Nephron (organoid): ENCODE results near the gene TAF3.
A peak's percentile ranks its signal among the peaks of the same experiment; 100 is the strongest.
"Not testable (repeated sequence)": the region's sequence is repeated elsewhere in the genome, so short reads cannot be mapped to it uniquely, and the experiment has no call there.

Experiments used
- H3K27ac Mint-ChIP-seq, 3 experiments: 2 replicates each; pipeline ENCODE4 v1.8.0; 2020; ENCODE audit warnings: mixed read lengths in 3 of 3, mild to moderate bottlenecking in 2 of 3, moderate library complexity in 1 of 3
- H3K27me3 Mint-ChIP-seq: 2 replicates; pipeline ENCODE4 v1.8.0; 2021; ENCODE audit warnings: low read depth, mild to moderate bottlenecking, moderate library complexity, mixed read lengths
- H3K36me3 Mint-ChIP-seq: 2 replicates; pipeline ENCODE4 v1.8.0; 2020; ENCODE audit warnings: low read depth, mixed read lengths
- H3K4me1 Mint-ChIP-seq: 2 replicates; pipeline ENCODE4 v1.8.0; 2020; ENCODE audit warnings: mixed read lengths
- H3K4me3 Mint-ChIP-seq, 3 experiments: 2 replicates each; pipeline ENCODE4 v1.8.0; 2020; ENCODE audit warnings: mild to moderate bottlenecking in 3 of 3, mixed read lengths in 3 of 3, moderate library complexity in 2 of 3
- H3K9me3 Mint-ChIP-seq: 2 replicates; pipeline ENCODE4 v1.8.0; 2020; ENCODE audit warnings: mixed read lengths
- TF ChIP-seq, protein P1 (sequence below), 3 experiments: fragments of 200-600 bp; sonication (generic); IDR thresholded peaks; one replicate each; pipeline ENCODE4 v1.5.0; 2021; ENCODE audit warnings: antibody characterized with exemption in 3 of 3; ENCODE audit not compliant: unreplicated experiment in 3 of 3

The TAF3 gene

DNA sequence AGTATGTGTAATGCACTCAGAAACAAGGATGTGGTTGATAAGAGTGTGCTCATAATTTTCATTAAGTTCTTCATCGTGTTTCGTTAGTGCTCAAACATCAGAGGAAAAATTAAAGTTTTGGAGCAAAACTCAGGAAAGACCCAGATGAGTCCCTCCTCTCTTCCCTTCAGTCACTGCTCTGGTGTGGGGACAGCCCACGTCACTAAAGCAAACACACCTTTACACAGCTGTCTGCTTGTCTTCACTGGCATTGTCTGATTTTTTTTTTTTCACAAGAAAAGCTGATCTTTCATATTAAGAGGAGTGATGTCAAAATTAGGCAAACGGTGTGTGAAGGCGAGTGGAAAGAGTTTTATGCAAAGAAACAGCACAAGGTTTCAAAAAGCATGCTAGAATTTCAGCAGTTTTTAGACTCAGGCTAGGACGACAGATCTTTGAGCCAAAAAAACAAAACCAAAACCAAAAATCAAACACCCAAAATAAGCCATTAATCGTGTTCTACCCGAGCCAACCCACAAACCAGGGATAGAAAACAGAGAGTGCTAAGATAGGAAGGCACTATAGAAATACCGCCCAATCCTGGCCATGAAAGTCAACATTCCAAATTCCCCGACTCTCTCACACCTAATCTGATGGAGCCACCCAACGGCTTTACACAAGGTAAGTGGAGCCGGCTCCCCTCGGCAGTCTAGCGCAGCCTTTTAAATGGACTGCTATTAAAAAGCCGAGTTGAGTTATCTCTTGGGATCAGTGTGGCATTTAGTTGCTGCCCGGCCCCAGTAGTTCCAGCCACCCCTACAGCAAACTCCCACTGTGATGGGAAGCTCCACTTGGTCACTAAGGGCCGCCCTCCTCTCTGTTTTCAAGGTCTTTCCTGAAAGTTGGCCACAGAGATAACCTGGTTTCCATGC lies 208.3 kb downstream of the TAF3 start:
- TF ChIP-seq, protein P1, sequence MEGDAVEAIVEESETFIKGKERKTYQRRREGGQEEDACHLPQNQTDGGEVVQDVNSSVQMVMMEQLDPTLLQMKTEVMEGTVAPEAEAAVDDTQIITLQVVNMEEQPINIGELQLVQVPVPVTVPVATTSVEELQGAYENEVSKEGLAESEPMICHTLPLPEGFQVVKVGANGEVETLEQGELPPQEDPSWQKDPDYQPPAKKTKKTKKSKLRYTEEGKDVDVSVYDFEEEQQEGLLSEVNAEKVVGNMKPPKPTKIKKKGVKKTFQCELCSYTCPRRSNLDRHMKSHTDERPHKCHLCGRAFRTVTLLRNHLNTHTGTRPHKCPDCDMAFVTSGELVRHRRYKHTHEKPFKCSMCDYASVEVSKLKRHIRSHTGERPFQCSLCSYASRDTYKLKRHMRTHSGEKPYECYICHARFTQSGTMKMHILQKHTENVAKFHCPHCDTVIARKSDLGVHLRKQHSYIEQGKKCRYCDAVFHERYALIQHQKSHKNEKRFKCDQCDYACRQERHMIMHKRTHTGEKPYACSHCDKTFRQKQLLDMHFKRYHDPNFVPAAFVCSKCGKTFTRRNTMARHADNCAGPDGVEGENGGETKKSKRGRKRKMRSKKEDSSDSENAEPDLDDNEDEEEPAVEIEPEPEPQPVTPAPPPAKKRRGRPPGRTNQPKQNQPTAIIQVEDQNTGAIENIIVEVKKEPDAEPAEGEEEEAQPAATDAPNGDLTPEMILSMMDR (IDR thresholded peaks at IDR 0.05; ENCODE audit: unreplicated experiment in 3 of 3) = no peak
- H3K9me3 Mint-ChIP-seq = peaks cover under 1% of the 10 kb centered on the region

DNA sequence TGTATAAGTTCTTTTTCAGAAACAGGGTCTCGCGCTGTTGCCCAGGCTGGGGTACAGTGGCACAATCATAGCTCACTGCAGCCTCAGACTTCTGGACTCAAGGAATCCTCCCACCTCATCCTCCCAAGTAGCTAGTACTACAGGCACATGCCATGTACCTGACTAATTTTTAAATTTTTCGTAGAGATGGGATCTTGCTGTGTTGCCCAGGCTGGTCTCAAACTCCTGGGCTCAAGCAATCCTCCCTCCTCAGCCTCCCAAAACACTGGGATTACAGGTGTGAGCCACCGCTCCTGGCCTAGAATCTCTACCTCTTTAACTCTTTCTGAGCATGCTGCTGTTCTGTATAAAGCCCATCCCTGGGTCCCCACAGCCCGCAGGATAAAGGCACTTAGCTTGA lies 212.9 kb downstream of the TAF3 start:
- H3K4me3 Mint-ChIP-seq, H3K36me3 Mint-ChIP-seq, H3K4me1 Mint-ChIP-seq, H3K9me3 Mint-ChIP-seq, H3K27ac Mint-ChIP-seq: not testable (repeated sequence)
- H3K27me3 Mint-ChIP-seq = peaks cover 84% of the 10 kb centered on the region

More for the DNA sequence above, 208.3 kb downstream of the TAF3 start:
- H3K27ac Mint-ChIP-seq = no peak overlapping the region
- no peak overlapping the region for H3K4me3 Mint-ChIP-seq
- H3K27me3 Mint-ChIP-seq = peaks cover 72% of the 10 kb centered on the region
- no peaks in the 10 kb centered on the region for H3K36me3 Mint-ChIP-seq
- no peaks in the 10 kb centered on the region for H3K4me1 Mint-ChIP-seq

DNA sequence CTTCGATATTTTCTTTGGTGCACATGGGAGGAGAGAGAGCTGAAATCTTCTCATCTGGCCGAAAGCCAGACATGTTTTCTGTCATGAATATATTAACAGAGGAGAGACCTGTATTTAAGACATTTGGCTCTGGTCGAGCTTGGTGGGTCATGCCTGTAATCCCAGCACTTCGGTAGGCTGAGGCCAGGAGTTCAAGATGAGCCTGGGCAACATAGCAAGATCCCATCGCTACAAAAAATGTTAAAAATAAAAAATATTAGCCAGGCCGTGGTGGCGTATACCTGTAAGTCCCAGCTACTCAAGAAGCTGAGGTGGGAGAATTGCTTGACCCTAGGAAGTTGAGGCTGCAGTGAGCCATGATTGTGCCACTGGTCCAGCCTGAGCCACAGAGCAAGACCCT lies 214.3 kb downstream of the TAF3 start:
- H3K4me1 Mint-ChIP-seq = peaks cover 14% of the 10 kb centered on the region
- H3K27me3 Mint-ChIP-seq = peaks cover 88% of the 10 kb centered on the region
- TF ChIP-seq, protein P1 (IDR thresholded peaks at IDR 0.05; ENCODE audit: unreplicated experiment in 3 of 3) = no peak
- peaks cover 6% of the 10 kb centered on the region for H3K9me3 Mint-ChIP-seq
- H3K36me3 Mint-ChIP-seq = no peaks in the 10 kb centered on the region
- H3K4me3 Mint-ChIP-seq = peak overlapping the region in 1 of 3 experiments; percentile 44
- H3K27ac Mint-ChIP-seq = no peak overlapping the region

DNA sequence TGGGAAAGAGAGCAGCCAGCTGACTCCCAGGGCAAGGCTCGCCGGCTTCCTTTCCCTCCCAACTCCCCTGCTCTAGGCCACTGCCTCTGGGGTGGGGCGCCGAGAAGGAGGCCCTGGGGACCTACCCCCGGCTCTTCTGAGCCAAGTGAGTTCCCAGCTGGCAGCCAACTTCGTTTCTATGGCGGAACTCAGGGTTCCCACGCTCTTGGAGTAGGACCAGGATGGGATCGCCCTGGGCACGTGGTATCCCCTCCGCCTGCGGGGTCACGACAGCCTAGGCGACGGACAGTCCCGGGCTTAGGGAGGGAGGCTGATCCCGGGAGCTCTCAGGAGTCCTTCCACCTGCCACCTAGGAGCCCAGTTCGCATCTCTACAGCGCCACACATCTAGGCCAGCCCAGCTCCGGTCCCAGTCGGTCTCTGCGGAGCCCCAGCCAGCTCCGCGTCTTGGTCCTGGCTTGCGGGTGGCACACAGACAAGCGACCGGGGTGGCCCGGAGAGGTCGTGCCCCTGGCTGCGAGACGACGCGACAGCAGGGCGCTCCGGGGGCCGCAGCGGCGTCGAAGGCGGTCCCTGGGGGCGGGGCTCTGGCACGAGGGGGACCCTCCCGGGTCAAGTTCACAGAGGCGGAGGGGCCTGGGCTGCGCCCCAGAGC lies 215.6 kb downstream of the TAF3 start:
- TF ChIP-seq, protein P1 (IDR thresholded peaks at IDR 0.05; ENCODE audit: unreplicated experiment in 3 of 3) = no peak
- H3K27me3 Mint-ChIP-seq = peaks cover 98% of the 10 kb centered on the region
- no peaks in the 10 kb centered on the region for H3K36me3 Mint-ChIP-seq
- H3K4me1 Mint-ChIP-seq = peaks cover 15% of the 10 kb centered on the region
- peak overlapping the region in 1 of 3 experiments; percentile 43 for H3K4me3 Mint-ChIP-seq
- peaks cover 6% of the 10 kb centered on the region for H3K9me3 Mint-ChIP-seq
- H3K27ac Mint-ChIP-seq = no peak overlapping the region

DNA sequence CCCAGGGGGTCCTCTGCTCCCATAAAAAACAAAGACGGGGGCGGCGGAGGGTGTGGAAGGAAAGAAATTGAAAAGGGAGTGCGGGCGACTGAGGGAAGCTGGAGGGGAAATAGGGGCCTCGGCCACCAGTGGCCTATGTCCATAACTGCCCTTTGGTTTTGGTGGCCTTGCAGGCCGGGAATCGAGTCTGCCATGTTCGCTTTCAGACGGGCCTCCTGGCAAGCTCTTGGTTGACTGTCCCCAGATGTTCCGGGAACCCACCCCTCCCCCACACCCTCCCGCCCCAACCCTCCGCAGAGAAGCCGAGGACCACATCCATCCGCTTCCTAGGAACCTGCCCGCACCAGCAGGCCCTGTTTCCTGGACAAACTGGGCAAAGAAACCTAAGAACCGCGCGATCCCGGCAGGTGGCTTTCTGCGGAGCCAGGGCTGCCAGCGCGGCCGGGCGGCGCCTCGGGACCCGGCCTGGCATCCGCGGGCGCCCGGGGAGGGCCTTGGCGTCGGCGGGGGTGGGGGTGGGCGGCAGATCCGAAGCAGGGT lies 216.2 kb downstream of the TAF3 start:
- TF ChIP-seq, protein P1 (IDR thresholded peaks at IDR 0.05; ENCODE audit: unreplicated experiment in 3 of 3) = no peak
- no peaks in the 10 kb centered on the region for H3K36me3 Mint-ChIP-seq
- H3K27ac Mint-ChIP-seq = peak overlapping the region in 1 of 3 experiments; percentile 28
- peaks cover 100% of the 10 kb centered on the region for H3K27me3 Mint-ChIP-seq
- H3K9me3 Mint-ChIP-seq = peaks cover 11% of the 10 kb centered on the region
- H3K4me1 Mint-ChIP-seq = peaks cover 15% of the 10 kb centered on the region
- H3K4me3 Mint-ChIP-seq = peak overlapping the region in 2 of 3 experiments; percentile 7 to 23

DNA sequence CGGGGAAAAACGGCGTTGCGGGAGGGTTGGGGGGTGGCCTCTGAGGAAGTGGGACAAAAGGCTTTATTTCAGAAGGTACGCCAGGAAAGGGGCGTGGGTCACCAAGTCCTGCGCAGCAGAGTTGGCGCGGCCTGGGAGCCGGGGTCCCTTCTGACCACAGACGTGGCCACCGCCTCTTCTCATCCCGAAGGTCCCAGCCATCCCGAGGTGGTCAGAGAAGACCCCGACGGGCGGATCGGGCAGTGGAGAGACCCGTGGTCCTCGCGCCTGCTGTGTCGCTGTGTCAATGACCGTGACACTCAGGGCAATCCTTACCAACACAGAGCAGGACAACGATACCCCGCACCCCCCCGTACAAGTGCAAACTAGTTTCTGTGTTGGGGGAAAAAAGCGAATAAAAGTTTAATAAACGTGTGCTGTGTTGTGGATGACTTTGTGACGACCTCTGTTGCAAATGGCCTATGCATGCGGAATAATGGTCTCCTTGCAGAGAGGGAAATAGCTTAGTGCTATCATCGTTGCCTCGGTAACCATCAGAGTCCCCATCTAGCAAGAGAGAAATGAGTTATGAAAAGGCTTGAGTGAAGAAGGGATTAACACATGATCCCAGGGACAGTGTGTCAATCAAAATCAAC lies 216.8 kb downstream of the TAF3 start:
- TF ChIP-seq, protein P1 (IDR thresholded peaks at IDR 0.05; ENCODE audit: unreplicated experiment in 3 of 3) = no peak
- Mint-ChIP-seq H3K4me3 (peak overlapping the region; percentile 57 to 71 (median 61)), H3K4me1 (peaks cover 15% of the 10 kb centered on the region), H3K9me3 (peaks cover 12% of the 10 kb centered on the region), H3K27ac (peak overlapping the region in 2 of 3 experiments; percentile 28 to 54), H3K36me3 (no peaks in the 10 kb centered on the region), H3K27me3 (peaks cover 100% of the 10 kb centered on the region)
